ENCODE results near the gene TLL1.

- TF ChIP-seq POLR2AphosphoS5 (IDR thresholded peaks at IDR 0.05; ENCODE audit: low read depth, low read length) (no peak), FOXM1 (IDR thresholded peaks at IDR 0.05; ENCODE audit: low read depth) (no peak), JUND (IDR thresholded peaks at IDR 0.05) (no peak), YY1 (IDR thresholded peaks at IDR 0.05; ENCODE audit: low read depth) (no peak), GABPA (IDR thresholded peaks at IDR 0.05; ENCODE audit: low read depth) (no peak), EZH2phosphoT487 (IDR thresholded peaks at IDR 0.05; ENCODE audit: borderline replicate concordance, low read depth) (no peak)
- TF ChIP-seq, protein P1, sequence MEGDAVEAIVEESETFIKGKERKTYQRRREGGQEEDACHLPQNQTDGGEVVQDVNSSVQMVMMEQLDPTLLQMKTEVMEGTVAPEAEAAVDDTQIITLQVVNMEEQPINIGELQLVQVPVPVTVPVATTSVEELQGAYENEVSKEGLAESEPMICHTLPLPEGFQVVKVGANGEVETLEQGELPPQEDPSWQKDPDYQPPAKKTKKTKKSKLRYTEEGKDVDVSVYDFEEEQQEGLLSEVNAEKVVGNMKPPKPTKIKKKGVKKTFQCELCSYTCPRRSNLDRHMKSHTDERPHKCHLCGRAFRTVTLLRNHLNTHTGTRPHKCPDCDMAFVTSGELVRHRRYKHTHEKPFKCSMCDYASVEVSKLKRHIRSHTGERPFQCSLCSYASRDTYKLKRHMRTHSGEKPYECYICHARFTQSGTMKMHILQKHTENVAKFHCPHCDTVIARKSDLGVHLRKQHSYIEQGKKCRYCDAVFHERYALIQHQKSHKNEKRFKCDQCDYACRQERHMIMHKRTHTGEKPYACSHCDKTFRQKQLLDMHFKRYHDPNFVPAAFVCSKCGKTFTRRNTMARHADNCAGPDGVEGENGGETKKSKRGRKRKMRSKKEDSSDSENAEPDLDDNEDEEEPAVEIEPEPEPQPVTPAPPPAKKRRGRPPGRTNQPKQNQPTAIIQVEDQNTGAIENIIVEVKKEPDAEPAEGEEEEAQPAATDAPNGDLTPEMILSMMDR (IDR thresholded peaks at IDR 0.05): no peak
- TF ChIP-seq, protein P2, sequence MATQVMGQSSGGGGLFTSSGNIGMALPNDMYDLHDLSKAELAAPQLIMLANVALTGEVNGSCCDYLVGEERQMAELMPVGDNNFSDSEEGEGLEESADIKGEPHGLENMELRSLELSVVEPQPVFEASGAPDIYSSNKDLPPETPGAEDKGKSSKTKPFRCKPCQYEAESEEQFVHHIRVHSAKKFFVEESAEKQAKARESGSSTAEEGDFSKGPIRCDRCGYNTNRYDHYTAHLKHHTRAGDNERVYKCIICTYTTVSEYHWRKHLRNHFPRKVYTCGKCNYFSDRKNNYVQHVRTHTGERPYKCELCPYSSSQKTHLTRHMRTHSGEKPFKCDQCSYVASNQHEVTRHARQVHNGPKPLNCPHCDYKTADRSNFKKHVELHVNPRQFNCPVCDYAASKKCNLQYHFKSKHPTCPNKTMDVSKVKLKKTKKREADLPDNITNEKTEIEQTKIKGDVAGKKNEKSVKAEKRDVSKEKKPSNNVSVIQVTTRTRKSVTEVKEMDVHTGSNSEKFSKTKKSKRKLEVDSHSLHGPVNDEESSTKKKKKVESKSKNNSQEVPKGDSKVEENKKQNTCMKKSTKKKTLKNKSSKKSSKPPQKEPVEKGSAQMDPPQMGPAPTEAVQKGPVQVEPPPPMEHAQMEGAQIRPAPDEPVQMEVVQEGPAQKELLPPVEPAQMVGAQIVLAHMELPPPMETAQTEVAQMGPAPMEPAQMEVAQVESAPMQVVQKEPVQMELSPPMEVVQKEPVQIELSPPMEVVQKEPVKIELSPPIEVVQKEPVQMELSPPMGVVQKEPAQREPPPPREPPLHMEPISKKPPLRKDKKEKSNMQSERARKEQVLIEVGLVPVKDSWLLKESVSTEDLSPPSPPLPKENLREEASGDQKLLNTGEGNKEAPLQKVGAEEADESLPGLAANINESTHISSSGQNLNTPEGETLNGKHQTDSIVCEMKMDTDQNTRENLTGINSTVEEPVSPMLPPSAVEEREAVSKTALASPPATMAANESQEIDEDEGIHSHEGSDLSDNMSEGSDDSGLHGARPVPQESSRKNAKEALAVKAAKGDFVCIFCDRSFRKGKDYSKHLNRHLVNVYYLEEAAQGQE (IDR thresholded peaks at IDR 0.05; ENCODE audit: low read depth, low read length): no peak
Measured at GRCh38 chr4:165877286-165877685, 4.2 kb downstream of the TLL1 start.

Measured in SK-N-SH (cell line).